COLO668 (cell line): Measurements from ENCODE around the gene RIPOR3.
"Not testable (repeated sequence)": the region's sequence is repeated elsewhere in the genome, so short reads cannot be mapped to it uniquely, and the experiment has no call there.

Source experiments
- DNase-seq: peaks from one replicate; lab custom pipeline; 2025; ENCODE audit not compliant: unreplicated experiment; lab: John Stamatoyannopoulos, UW

RIPOR3 gene

GRCh38 chr20:50708845-50709635 is 17.7 kb upstream of the RIPOR3 start:
- DNase-seq: no peak

GRCh38 chr20:50704971-50705370 is 13.6 kb upstream of the RIPOR3 start:
- no peak for DNase-seq

GRCh38 chr20:50704514-50704913 is 13.2 kb upstream of the RIPOR3 start:
- no peak for DNase-seq

- not testable (repeated sequence) for DNase-seq
Measured at GRCh38 chr20:50703651-50704438, 12.5 kb upstream of the RIPOR3 start.

DNA sequence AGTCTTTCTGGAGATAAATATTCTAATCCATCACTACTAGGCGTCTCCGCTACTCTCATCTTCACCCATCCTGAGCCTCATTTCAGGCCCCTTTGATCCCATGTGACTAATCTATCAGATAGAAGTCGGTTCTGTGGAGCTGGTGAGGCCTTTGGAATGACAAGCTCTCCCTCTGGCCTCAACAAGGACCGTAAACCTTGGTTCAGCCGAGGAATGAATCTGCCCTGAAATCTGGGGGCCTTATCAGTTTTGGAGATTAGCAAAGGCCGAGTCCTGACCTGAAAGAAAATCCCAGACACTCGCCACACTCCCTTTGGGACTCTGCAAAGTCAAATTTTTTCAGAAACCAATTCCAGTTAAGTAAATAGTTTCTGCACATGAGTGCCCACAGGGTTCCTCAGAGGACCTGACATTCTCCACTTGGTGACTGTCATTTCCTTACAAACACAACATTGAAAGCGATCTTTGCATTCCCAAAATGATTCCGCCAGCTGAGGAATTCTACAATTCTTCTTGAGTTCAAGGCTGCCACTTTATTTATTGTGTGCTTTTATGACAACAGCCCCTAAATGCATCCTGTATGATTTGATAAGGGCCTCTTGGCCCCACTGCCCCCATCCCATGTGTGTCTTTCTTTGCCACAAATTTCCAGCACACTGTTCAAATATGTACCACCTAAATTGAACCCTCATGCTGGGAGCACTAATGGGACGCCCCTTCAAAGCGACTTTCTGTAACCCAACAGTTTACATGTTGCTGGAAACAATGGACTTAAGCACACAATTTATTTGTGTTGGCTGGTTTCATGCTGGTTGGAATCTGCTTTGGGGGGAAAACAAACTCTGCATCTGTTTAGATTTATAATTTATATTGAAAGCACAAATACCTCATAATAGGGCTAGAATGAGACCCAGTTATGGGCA is 10.0 kb upstream of the RIPOR3 start:
- no peak for DNase-seq

- no peak for DNase-seq
Measured at GRCh38 chr20:50699688-50700087, 8.3 kb upstream of the RIPOR3 start.

GRCh38 chr20:50698255-50698654 is 6.9 kb upstream of the RIPOR3 start:
- DNase-seq: not testable (repeated sequence)

- no peak for DNase-seq
Measured at GRCh38 chr20:50695135-50695872, 4.0 kb upstream of the RIPOR3 start.

- no peak for DNase-seq
Measured at GRCh38 chr20:50694379-50695134, 3.2 kb upstream of the RIPOR3 start.

- no peak for DNase-seq
Measured at GRCh38 chr20:50693001-50693400, 1.7 kb upstream of the RIPOR3 start.

GRCh38 chr20:50692552-50692933 is 1.2 kb upstream of the RIPOR3 start:
- no peak for DNase-seq

GRCh38 chr20:50691573-50692551 is 520 bp upstream of the RIPOR3 start:
- DNase-seq: no peak

- peak; percentile 59 for DNase-seq
Measured at GRCh38 chr20:50689864-50690649, 1.3 kb downstream of the RIPOR3 start.

- no peak for DNase-seq
Measured at GRCh38 chr20:50688256-50688975, 2.9 kb downstream of the RIPOR3 start.

- no peak for DNase-seq
Measured at GRCh38 chr20:50686821-50687220, 4.5 kb downstream of the RIPOR3 start.

DNA sequence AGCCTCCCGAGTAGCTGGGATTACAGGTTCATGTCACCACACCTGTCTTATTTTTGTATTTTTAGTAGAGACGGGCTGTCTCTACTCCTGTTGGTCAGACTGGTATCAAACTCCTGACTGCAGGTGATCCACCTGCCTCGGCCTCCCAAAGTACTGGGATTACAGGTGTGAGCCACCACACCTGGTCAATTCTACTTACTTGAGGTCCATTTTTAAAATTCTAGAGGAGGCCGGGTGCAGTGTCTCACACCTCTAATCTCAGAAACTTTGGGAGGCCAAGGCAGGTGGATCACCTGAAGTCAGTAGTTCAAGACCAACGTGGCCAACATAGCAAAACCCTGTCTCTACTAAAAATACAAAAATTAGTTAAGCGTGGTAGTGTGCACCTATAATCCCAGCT is 7.8 kb downstream of the RIPOR3 start:
- no peak for DNase-seq

GRCh38 chr20:50682947-50683530 is 8.3 kb downstream of the RIPOR3 start:
- DNase-seq: no peak
